ENCODE results near the gene FAM184A.

The FAM184A gene

DNA sequence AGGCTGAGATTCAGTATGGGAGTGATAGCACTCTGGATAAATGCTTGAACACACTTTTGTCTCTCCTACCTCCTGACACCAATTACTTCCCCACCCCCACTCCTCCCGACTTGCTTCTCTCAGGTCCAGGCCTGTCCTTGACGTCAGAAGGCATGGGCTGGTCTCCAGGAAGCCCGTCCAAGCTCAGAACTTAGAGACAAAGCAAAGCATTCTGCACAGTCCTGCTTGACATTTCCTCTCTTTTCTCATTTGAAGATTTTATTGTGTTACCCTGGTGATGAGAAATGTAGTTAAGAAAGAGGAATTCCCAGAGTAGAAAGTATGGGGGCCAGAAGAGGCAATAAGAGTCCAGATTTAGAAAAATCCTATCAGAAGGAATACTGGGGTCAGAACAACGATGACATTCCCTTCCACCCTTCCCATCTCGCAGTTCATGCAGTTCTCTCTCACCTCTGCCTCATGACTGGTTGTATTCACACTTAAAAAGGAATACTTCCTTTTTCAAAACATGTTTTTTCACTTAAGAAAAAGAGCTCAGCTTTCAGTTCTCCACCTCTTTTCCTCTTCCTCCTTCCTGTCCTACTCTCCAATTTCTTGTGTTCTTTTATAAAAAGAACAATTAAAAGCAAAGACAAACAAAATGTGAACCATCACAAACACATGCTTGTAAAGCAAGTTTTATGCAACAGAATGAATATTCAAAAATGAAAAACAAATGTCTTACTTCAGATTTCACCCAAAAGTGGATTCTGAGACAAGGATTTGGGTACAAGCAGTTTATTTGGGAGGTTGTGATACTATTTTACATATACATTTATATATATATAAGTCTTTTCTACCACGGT lies 18.5 kb upstream of the FAM184A start:
- no peak for DNase-seq

DNA sequence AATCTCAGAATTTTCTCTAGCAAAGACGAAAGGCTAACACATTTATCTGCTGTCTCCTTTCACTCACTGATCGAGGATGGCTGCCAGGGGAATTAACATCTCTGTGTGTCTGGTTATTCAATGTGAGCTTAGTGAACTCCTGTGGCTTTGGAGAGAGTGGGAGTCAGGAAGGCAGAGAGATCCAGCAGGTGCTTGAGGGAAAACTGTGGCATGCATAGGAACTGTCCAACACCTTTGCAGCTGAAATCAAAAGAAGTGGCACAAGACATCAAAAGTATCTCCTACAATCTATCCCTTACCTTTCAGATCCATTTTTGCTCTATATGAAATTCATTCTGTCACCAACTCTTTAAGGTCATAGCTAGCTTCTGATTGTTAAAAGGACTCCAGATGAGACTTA lies 11.8 kb upstream of the FAM184A start:
- no peak for DNase-seq

DNA sequence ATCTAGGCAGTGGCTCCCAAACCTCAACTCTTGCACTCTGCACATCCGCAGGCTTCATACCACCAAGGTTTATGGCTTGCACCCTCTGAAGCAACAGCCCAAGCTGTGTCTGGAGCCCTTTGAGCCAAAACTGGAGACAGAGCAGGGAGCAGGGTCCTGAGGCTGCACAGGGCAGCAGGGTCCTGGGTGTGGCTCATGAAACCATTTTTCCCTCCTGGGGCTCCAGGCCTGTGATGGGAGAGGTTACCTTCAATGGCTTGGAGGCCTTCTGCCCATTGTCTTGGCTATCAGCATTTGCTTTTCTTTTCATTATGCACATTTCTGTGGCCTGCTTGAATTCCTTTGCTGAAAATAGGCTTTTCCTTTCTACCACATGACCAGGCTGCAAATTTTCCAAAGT lies 6.3 kb upstream of the FAM184A start:
- no peak for DNase-seq

DNA sequence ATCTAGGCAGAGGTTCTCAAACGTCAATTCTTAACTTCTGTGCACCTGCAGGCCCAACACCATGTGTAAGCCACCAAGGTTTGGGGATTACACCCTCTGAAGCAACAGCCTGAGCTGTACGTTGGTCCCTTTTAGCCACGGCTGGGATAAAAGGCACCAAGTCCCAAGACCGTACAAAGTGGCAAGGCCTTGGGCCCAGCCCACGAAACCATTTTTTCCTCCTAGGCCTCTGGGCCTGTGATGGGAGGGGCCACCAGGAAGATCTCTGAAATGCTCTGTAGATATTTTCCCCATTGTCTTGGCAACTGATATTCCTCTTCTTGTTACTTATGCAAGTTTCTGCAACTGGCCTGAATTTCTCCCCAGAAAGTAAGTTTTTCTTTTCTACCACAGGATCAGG lies 4.5 kb upstream of the FAM184A start:
- DNase-seq, result no peak

DNA sequence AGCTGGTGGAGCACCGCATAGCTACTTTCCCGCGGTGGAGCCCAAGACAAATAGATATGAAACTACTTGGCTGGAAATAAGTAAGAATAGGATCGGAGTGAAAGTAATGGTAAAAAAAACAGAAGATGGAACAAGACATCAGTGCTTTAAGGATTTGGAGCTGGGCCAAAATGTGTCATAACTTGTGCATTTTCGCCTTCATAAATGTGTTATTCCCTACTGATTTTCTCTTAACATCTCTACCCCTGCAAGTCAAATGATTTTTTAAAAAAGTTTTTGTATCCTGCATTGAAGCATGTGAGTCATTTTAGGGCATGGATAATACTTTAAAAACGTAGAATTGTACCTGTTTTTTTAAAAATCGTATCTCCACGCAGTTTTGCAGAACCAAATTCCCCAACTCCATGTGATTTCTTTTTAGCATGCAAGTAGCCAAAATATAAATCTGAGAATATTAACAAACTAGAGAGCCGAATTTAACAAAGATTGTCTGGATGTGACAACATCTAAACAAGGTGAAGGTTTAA lies 882 bp upstream of the FAM184A start:
- peak; percentile 61 for DNase-seq

DNA sequence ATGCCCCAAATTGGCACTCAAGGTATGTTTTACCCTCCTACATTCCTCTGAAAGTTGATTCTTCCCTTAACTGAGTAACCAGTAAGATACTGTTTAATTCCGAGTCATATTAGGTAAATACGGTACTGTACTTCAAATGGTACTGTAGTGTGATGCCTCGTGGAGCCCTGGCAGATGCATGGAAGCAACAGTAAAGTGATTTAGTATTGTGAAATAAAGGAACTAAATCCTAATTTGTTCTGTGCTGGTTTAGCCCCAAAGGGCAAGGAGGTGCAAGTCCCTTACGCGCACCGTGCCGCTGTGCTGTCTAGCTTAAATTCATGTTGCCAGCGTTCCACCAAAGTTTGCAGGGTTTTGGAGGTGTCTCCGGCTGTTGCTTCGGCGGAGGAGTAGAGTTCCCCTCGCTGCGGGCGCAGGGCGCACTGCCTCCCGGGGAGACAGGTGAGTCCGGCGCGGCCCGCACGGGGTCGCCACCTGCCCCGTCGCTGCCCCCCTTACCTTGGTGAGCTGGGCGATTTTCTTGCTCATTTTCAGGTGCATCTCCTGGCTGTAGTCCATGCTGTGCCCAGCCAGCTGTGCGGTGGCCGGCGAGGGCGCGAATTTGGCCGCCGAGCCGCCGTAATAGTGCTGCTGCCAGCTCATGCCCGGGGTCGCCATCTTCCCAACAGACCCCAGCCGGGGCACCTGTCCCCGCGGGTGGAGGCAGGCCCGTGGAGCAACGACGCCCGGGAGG lies 655 bp downstream of the FAM184A start:
- no peak for DNase-seq

DNA sequence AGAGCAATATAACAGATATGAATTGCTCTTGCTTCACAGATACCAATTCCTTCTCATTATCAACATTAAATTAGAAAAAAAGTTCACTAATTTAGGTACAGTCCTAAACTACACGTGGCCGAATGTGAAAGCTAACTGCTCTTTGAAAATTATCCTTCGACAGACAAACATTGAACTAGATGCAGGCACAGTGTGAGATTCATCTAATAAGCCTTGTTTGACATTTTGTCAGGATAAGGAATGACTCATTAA lies 1.1 kb downstream of the FAM184A start:
- DNase-seq, result no peak

DNA sequence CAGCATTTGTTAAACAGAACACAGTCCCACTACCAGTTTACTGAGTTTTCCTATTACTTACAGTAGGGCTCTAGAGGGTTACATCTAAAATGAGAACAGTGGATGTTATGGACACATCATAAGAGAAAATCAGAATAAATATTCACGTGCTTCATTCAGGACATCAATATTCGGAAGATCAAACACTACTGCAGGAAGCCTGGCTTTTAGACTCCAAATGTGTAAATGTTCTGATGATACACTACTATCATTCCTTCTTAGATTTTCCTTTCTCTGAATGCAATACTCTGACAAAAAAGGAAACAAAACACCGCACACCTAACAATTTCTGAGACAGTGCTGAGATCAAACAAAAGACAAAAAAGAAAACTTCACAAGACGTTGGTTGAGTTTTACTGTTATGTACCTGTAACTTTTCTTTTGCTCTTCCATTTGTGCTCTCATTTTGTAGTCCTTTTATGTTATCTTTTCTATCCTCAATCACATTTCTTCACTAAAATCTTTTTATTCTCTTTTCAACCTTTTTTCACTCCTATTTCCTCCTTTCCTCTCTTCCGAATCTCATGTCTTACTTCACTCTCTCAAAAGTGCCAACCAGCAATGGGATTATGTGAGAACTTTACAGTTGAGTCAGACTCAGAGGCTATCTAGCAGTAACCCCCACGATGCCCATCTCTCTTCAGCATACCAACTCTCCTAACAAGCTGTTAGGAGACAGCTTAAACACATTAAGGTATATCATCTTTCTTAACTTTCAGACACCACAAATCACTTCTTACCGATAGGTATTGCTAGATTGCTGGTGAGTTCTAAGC lies 1.7 kb downstream of the FAM184A start:
- no peak for DNase-seq

DNA sequence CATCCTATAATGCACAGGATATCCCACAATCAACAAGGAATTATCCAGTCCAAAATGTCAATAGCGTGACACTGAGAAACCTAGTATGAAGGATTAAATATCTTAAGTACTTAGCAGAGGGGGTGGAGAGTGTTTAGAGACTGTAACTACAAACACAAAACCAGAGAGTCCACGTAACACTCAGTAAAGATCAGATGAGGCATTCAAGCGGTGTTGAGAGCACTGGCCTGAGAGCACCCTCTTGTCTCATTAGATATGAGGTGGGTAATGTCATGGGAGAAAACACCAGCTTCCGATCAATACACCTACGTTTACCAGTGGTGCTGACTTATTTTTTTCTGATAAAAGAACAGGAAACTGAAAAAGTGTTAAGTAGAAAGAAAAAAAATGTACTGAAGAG lies 2.3 kb downstream of the FAM184A start:
- DNase-seq, result no peak

DNA sequence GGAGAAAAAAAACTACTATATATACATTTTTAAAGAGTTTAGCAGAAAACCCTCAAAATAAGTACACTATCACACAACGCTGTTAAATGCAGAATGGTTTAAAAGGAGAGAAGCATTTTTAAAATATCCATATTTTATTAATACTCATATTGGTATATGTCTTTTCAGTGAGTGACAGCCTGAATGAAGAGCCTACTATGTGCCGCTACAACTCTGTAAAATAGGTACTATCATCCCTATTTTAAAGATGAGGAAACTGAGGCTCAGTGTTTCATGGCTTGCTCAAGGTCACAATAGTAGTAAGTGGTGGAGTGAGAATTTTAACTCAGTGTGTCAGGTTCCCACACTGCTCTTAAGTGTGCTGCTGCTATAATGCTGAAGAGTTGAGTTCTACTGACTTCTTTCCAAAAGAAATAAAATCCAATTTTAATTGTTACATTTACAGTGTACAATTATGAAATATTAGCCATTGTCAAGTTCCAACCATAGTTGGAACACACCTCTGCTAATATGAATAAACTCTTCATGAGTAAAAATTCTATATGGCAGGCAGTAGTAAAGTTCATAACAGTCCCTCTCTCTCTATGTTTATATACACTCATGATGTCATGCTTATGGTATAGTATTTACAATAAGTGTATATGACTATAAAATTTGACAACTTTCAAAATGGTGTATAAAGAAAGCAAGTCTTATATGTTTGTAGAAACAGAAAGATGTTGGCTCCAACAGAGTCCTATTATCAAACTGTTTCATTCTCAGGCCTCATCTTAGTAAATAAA lies 3.1 kb downstream of the FAM184A start:
- no peak for DNase-seq

DNA sequence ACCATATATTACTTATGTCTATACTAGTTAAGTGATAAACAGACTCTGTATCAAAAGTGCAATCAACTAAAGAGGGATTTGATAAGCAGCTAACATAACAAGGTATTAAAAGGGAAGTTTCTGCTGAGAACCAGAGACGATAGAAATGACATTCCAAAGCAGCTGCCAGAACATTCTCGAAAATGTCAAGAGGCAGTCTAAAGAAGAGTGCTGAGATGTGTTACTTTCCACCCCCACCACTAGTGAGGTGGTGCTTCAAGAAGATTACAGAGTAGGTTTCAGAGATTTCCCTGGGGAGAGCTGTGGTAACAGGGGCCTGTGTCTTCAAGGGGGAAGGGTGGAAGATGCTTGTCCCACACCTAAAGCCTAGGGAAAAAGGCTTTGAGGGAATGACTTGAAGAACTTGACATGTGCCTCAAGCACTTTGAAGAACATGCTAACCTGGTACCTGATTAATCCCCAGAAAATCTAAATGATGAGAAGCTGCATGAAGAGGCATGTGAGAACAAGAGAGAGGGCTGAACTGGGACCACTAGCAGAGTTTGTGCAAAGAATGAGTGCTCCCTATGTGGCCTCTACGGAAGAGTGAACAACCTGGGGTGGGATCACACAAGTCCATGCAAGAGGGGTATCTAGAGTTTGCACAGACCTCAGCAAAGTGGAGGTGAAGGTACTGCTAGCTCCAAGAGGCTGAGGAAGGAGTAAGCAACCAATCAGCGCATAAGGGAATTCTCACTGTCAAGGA lies 5.0 kb downstream of the FAM184A start:
- no peak for DNase-seq

DNA sequence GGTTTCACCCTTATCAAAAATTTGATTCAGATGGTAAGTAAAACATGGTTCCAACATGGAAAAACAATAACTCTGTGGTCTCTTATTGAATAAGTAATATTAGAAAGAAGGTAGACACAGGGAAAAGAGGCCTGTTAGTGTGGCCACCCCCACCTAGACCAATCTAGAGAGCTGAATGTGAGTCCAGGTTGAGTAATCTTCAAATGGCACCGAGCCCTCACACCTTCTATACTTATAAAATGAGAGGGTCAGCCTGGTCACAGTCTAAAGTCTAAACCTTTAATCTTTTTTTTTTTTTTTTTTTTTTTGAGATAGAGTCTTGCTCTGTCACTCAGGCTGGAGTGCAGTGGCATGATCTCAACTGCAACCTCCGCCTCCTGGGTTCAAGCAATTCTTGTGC lies 6.9 kb downstream of the FAM184A start:
- no peak for DNase-seq

DNA sequence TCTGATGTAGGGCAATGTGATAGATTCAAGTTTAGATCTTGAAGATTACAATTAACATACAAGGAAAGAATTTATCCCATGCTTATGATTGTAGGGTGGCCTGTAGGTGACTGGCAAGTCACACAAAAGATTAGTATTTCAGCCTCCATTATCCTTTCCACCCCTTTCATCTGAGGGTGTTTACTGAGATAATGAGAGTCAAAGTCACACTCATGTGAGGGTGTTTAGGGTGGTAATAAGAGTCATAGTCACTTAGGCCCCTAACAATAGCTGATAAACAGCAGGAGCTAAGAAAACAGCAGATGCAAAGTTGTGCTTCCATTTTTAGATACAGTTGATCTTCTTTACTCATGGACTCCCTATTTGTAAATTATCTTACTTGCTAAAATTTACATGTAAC lies 11.4 kb downstream of the FAM184A start:
- no peak for DNase-seq

DNA sequence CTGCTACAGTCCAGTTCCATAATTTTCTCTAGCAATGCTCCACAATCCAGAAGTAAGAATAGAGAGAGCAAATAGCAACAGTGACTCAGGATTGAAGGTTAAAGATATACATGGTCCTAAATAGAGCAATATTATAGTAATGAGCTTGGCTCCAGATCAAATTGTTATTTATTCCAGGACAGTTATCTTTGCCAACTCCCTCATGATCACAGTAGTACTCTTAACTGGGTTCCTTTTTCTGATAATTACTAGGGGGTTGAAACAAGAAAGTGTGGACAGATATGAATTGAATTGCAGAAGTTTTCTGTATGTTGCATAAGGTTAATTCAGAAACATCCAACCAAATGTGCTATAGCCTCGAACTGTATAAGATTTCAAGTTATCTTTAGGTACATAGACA lies 11.9 kb downstream of the FAM184A start:
- DNase-seq, result no peak

DNA sequence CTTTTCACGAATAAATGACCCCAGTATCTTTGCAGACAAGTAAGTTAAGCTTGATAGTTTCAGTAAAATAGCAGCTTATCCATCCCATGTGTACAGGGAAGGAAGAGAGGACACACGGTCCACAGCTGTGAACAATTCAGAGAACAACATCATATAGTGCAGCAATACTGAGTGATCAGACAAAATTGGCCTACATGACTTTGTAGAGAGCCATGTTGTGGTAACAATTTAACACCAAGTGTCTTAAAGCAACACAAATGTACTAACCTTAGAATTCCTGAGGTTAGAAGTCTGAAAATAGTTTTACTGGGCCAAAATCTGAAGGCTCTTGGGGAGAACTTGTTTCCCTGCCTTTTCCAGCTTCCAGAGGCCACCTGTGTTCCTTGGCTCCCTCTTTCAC lies 12.5 kb downstream of the FAM184A start:
- no peak for DNase-seq

DNA sequence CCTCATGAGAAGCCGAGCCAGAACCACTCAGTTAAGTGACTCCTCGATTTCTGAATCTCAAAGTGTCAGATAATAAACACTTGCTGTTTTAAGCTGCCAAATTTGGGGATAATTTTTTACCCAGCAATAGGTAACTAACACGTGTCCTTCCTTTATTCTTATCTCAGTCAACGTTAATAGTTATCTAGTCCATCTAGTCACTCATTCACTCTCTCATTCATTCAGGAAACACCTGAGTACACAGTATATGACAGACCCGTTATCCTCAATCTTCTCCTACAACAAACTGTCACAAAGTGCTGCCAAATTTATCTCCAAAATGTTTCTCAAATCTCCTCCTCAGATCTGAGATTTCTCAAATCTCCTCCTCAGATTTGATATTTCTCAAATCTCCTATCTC lies 13.1 kb downstream of the FAM184A start:
- no peak for DNase-seq

DNA sequence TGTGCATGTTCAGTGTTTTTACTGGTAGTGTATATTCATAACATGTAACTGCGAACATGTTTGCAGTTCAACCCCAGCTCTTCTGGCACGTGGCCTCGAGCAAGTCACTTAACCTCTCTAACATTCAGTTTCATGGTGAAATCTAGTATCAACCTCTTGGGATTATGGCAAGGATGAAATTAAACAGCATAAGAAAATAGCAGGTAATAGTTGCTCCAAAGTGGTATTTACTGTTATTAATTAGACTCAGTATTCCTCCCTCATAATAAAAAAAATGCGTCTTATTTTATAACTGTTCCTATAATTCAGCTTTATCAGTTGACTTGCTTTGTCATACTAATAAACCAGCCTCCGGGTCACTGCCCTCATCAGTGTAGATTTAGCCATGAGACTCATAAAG lies 15.0 kb downstream of the FAM184A start:
- DNase-seq, result no peak

DNA sequence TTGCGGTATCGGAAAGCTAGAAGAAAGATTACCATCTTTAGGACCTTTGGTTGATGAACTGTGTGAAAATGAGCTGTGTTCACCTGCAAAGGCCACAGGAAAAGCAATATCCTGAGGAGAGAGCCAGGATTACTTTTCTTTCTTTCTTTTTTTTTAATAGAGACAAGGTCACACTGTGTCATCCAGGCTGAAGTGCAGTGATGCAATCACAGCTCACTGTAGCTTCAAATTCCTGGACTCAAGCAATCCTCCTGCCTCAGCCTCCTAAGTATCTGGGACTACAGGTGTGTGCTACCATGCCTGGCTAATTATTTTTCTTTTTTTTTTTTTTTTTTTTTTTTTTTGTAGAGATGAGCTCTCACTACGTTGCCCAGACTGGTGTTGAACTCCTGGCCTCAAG lies 17.2 kb downstream of the FAM184A start:
- DNase-seq, result no peak

DNA sequence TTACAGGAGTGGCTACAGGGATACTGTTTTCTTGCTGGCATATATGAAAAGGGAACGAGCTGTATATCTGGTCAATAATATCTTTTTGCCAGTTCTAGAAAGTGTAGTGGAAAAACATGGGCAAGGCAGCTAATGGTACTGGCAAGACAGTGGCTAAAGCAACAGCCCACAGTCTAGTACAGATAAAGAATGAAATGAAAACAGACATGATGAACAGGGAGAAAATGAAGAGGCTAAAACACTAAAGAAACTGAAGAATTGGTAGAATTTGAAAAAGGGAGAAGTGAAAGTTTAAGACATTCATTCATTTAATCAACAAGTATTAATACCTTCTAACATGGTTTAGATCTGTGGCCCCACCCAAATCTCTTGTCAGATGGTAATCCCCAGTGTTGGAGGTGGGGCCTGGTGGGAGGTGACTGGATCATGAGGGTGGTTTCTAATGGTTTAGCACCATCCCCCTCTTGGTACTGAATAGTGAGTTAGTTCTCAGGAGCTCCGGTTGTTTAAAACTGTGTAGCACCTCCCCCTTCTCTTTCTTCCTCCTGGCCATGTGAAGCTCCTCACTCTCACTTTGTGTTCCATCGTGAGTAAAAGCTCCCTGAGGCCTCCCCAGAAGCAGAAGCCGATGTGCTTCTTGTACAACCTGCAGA lies 18.1 kb downstream of the FAM184A start:
- DNase-seq, result no peak

DNA sequence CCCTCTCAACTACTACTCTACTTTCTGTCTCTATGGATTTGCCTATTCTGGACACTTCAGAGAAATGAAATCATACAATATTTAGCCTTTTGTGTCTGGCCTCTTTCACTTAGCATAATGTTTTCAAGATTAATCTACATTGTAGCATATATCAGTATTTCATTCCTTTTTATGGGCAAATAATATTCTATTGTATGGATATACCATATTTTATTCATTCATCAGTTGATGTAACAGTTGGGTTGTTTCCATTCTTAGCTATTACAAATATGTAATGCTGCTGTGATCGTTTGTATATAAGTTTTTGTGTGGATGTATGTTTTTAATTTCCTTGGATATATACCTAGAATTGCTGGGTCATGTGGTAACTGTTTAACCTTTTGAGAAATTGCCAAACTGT lies 23.4 kb downstream of the FAM184A start:
- no peak for DNase-seq

DNA sequence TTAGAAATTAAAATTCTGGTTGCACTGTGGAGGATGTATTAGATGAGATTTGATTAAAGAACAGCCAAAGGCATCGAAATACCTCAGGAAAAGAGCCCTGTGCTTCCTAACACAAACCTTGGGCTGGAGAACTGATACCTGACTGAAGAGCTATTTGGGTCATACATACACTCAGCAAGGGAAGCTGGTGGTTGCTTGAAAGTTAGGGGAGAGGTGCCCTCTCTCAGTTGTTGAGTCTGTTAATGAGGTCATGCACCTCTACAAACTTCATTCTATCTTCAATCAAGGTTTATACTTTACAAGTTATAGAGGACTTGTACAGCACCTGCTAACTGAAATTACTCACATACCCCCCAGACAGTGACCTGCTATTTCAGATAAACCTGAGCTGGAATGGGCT lies 25.5 kb downstream of the FAM184A start:
- no peak for DNase-seq

All from fibroblast of skin of abdomen (primary cell).